Effector memory CD4-positive, alpha-beta T cell (primary cell): ENCODE data around the gene GRK7.

ENCODE experiments used
- DNase-seq, 3 donors: peaks; one replicate each; pipeline ENCODE4 v3.0.0-alpha.2; 2020
- H3K27ac ChIP-seq: 2 replicates; pipeline ENCODE4 v1.7.0; 2013; ENCODE audit warnings: mild to moderate bottlenecking, low read length, moderate library complexity; ENCODE audit not compliant: insufficient read depth, poor library complexity, severe bottlenecking
- H3K27me3 ChIP-seq: replicated peaks from 2 replicates; pipeline ENCODE4 v1.7.0; 2013; ENCODE audit warnings: mild to moderate bottlenecking, low read length; ENCODE audit not compliant: insufficient read depth, control insufficient read depth, poor library complexity, severe bottlenecking
- H3K36me3 ChIP-seq: 2 replicates; pipeline ENCODE4 v1.7.0; 2013; ENCODE audit warnings: mild to moderate bottlenecking, low read length, moderate library complexity; ENCODE audit not compliant: control insufficient read depth, insufficient read depth
- H3K4me1 ChIP-seq: 2 replicates; pipeline ENCODE4 v1.7.0; 2013; ENCODE audit warnings: low read length, mild to moderate bottlenecking; ENCODE audit not compliant: control insufficient read depth, insufficient read depth, poor library complexity, severe bottlenecking
- H3K4me3 ChIP-seq: 2 replicates; pipeline ENCODE4 v1.7.0; 2013; ENCODE audit warnings: low read length, low read depth, mild to moderate bottlenecking; ENCODE audit not compliant: insufficient read depth, poor library complexity, severe bottlenecking
- H3K9me3 ChIP-seq: 2 replicates; pipeline ENCODE4 v1.7.0; 2013; ENCODE audit warnings: mild to moderate bottlenecking, low read length, moderate library complexity; ENCODE audit not compliant: control insufficient read depth

GRK7 gene

GRCh38 chr3:141790171-141790570, 27.0 kb downstream of the GRK7 start:
- no peaks in the 10 kb centered on the region for H3K4me1 ChIP-seq
- no peaks in the 10 kb centered on the region for H3K36me3 ChIP-seq
- H3K9me3 ChIP-seq: no peaks in the 10 kb centered on the region
- no peak overlapping the region for H3K4me3 ChIP-seq
- no peak for DNase-seq
- H3K27me3 ChIP-seq: no peaks in the 10 kb centered on the region
- H3K27ac ChIP-seq: no peak overlapping the region

- no peak for DNase-seq
- no peak overlapping the region for H3K4me3 ChIP-seq
- H3K9me3 ChIP-seq: no peaks in the 10 kb centered on the region
- H3K4me1 ChIP-seq: peaks cover 22% of the 10 kb centered on the region
- no peaks in the 10 kb centered on the region for H3K27me3 ChIP-seq
- no peak overlapping the region for H3K27ac ChIP-seq
- H3K36me3 ChIP-seq: no peaks in the 10 kb centered on the region
Measured at GRCh38 chr3:141792495-141792894, 29.3 kb downstream of the GRK7 start.

GRCh38 chr3:141793476-141794260, 30.5 kb downstream of the GRK7 start:
- Histone ChIP-seq H3K27ac (no peak overlapping the region), H3K36me3 (no peaks in the 10 kb centered on the region), H3K4me1 (peaks cover 34% of the 10 kb centered on the region), H3K27me3 (no peaks in the 10 kb centered on the region), H3K9me3 (no peaks in the 10 kb centered on the region), H3K4me3 (no peak overlapping the region)
- DNase-seq: no peak

- DNase-seq: no peak
- Histone ChIP-seq H3K27ac (no peak overlapping the region), H3K27me3 (no peaks in the 10 kb centered on the region), H3K4me1 (peaks cover 36% of the 10 kb centered on the region), H3K4me3 (no peak overlapping the region), H3K9me3 (no peaks in the 10 kb centered on the region), H3K36me3 (no peaks in the 10 kb centered on the region)
Measured at GRCh38 chr3:141795276-141795675, 32.1 kb downstream of the GRK7 start.

- no peak for DNase-seq
- H3K4me3 ChIP-seq: no peak overlapping the region
- H3K9me3 ChIP-seq: no peaks in the 10 kb centered on the region
- H3K27me3 ChIP-seq: no peaks in the 10 kb centered on the region
- no peaks in the 10 kb centered on the region for H3K36me3 ChIP-seq
- H3K4me1 ChIP-seq: peaks cover 36% of the 10 kb centered on the region
- peak overlapping the region; percentile 81 for H3K27ac ChIP-seq
Measured at GRCh38 chr3:141795741-141796080, 32.5 kb downstream of the GRK7 start.

GRCh38 chr3:141796081-141796888, 33.1 kb downstream of the GRK7 start:
- Histone ChIP-seq H3K9me3 (no peaks in the 10 kb centered on the region), H3K27ac (peak overlapping the region; percentile 81), H3K36me3 (no peaks in the 10 kb centered on the region), H3K27me3 (no peaks in the 10 kb centered on the region), H3K4me1 (peaks cover 36% of the 10 kb centered on the region), H3K4me3 (peak overlapping the region; percentile 59)
- peak; percentile 28 to 40 (median 29) for DNase-seq

GRCh38 chr3:141796889-141797781, 33.9 kb downstream of the GRK7 start:
- H3K4me3 ChIP-seq: peak overlapping the region; percentile 59
- peak overlapping the region; percentile 81 for H3K27ac ChIP-seq

GRCh38 chr3:141797819-141798447, 34.7 kb downstream of the GRK7 start:
- Histone ChIP-seq H3K4me1 (peaks cover 36% of the 10 kb centered on the region), H3K4me3 (peak overlapping the region; percentile 59), H3K27me3 (no peaks in the 10 kb centered on the region), H3K9me3 (no peaks in the 10 kb centered on the region), H3K27ac (peak overlapping the region; percentile 81), H3K36me3 (no peaks in the 10 kb centered on the region)
- DNase-seq: no peak

More at GRCh38 chr3:141796889-141797781, 33.9 kb downstream of the GRK7 start:
- peak in 1 of 3 donors; percentile 8 for DNase-seq
- H3K4me1 ChIP-seq: peaks cover 36% of the 10 kb centered on the region
- no peaks in the 10 kb centered on the region for H3K9me3 ChIP-seq
- H3K36me3 ChIP-seq: no peaks in the 10 kb centered on the region
- no peaks in the 10 kb centered on the region for H3K27me3 ChIP-seq

GRCh38 chr3:141798448-141798845, 35.2 kb downstream of the GRK7 start:
- Histone ChIP-seq H3K27ac (no peak overlapping the region), H3K4me1 (peaks cover 36% of the 10 kb centered on the region), H3K36me3 (no peaks in the 10 kb centered on the region), H3K27me3 (no peaks in the 10 kb centered on the region), H3K9me3 (no peaks in the 10 kb centered on the region), H3K4me3 (peak overlapping the region; percentile 59)
- no peak for DNase-seq
